COR-L47 (cell line): Measurements from ENCODE around the gene SND1.
"Not testable (repeated sequence)": the region's sequence is repeated elsewhere in the genome, so short reads cannot be mapped to it uniquely, and the experiment has no call there.

ENCODE experiments used
- DNase-seq: peaks from one replicate; lab custom pipeline; 2025; lab: John Stamatoyannopoulos, UW

SND1 gene

DNA sequence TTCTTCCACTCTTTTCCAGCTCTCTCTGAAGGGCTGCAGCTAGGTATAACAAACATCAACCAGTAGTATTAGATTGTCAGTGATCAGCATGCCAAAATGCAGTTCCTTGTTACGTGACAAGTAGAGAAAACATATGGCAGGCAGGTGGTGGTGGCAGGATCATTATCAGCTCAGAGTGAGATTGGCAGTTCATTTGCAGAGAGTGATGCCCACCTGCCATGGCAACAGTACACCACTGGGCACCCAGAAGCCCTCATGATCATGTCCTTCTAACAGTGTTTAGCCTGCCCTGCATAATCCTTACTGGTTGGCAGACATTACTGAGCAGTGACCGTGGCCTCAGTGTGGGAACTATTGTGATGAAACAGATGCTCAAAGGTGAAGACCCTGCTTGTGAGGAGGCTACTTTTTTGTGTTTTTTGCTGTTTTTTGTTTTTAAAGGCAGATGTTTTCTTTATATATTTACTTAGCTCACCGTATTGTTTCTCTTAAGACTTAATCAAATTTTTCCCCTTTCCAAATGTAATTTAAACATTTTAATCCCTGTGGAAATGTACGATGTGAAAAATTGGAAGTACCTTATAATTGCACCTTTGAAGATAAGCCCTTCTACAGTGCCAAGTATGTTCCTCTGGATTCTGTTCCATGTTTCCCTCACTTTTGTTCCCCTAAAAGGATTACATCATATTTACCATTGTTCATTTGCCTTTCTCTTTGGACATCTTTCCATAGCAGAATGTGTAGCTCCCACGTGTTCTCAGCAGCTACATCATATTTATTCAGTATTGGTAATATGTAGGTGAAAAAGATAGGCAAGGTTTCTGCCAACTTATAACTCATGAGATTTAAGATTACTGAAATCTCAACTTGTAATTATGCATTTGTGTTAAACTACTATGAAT, 179.6 kb downstream of the SND1 start:
- DNase-seq = no peak

DNA sequence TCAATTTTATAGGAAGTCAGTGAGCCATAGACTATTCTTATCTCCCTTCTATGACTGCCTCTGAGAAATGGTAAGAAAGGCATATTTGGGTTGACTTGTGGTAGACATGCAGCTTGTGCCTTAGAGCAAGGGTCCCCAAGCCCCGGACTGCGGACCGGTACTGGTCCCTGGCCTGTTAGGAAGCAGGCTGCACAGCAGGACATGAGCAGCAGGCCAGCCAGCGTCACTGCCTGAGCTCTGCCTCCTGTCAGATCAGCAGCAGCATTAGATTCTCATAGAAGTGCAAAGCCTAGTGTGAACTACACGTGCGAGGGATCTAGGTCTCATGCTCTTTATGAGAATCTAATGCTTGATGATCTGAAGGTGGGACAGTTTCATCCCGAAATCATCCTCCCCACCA, 180.6 kb downstream of the SND1 start:
- DNase-seq = no peak

DNA sequence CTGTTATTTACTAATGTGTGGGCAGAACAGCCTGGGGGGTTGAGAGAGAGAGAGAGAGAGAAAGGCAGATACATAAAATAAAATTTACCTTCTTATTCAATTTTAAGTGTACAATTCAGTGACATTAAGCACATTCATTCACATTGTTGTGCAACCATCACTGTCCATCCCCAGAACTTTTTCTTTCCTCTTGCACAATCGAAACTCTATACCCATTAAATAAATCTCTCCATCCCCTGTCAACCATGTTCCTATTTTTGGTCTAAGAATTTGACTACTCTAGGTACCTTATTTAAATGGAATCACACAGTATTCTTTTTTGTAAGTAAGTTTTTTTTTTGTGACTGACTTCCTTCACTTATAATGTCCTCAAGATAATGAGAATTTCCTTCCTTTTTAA, 181.6 kb downstream of the SND1 start:
- DNase-seq = no peak

DNA sequence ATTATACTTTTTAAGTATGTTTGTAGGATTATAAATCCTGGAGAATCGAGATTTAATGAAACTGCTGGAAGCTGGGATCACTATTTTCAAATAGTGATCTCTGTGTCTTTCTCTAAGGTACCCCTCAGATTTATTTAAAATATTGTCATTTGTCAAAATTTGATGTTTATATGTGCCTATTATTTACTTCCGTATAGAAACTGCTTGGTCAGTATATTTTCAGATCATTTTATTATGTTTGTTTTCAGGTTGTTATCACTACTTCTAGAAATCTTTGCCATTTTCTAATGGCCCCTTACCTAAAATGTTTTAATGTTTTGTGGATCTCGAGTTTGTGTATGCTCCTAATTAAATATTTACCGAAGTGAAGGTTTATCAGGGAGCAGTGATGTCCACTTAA, 183.7 kb downstream of the SND1 start:
- DNase-seq = no peak

DNA sequence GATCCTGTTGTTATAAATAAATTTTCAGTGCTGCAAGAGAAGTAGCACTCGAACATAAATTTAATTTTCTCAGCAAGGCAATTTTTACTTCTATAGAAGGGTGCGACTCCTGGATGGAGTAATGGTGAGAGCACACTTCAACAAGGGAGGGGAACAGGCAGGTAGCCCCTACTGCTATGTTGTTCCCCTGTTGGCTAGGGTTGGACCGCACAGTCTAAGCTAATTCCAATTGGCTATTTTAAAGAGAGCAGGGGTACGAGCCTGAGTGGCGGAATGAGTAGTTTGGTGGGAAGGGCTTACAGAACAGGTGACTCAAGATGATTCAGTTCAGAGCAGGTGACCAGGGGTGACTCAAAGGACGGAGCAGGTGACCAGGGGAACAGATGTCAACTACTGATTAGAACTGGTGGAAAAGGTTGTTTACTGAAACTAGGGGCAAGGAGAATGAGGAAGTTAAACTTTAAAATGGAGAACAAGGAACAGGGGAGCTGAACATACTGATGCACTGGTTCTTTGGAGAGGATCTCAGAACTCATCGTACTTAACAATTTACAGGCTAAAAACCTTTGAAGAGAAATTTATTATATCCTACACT, 185.9 kb downstream of the SND1 start:
- DNase-seq = not testable (repeated sequence)

DNA sequence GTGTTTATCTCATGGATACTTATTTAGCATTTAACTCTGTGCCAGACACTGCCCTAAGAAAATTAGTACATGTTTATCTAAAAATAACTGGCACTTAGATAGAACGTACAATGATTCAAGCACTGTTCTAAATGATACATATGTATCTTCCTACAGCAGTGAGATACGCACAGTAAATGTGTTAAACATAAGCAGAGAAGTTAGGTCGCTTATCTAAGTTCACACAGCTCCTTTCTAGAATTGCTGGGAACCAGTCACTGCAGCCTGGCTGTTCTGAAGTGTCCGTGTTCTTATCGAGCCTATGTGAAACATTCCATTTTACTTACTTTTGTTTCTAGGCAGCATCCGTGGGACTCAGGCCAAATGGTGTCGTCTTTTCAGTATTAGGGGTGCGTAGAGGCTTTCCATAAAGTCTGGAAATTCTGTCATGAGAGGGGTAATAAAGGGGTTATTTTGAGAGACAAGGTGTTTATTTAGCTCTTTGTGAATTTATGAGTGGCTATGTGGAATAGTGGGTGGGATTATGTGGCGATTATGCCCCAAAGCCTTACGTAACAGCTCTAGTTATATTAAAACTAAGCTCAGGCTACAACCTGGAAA, 186.9 kb downstream of the SND1 start:
- no peak for DNase-seq

DNA sequence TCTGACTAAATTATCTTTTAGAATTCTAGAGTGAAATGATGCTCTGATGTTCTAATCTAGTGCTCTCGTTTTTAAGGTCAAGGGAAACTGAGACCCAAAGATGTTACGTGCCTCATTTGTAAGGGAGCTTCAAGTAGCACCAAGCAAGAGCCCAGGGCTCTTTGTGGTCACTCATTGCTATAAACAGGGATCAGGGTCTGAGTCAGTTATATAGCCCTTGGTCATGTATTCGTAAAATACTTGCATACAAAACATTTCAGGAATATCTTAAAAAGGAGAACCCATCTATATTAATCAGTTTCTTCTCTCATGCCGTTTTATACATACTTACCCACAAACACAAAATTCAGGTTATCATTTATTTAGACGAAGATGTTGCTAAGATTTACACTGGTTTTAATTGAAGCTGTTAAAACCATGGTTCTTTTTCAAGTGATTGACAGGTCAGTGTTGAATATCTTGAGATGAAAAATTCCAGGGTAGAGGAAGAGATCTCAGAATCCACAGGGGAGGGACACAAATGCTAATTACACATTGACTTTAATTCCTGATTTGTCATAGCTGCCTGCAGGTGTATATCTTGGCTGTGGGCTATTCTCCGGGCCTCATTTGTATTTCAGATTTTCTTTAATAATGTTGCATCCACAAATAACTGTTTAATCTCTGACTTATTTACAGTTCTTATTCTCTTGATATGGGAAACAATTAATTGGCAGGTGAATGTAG, 188.4 kb downstream of the SND1 start:
- no peak for DNase-seq

DNA sequence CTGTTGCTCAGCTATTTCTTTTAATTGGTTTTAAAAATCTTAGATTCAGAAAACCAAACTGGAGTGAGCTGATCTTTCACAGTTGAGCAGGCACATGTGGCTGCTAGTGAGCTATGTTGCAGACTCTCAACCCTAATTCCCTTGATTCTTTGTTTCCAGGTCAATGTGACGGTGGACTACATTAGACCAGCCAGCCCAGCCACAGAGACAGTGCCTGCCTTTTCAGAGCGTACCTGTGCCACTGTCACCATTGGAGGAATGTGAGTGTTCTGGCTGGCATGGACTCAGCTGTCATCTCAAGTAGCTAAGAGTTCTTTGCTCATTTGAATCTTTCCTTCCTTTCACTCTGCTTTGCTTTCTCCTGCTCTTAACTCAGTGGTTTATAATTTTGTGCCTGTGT, 192.2 kb downstream of the SND1 start:
- DNase-seq = no peak

DNA sequence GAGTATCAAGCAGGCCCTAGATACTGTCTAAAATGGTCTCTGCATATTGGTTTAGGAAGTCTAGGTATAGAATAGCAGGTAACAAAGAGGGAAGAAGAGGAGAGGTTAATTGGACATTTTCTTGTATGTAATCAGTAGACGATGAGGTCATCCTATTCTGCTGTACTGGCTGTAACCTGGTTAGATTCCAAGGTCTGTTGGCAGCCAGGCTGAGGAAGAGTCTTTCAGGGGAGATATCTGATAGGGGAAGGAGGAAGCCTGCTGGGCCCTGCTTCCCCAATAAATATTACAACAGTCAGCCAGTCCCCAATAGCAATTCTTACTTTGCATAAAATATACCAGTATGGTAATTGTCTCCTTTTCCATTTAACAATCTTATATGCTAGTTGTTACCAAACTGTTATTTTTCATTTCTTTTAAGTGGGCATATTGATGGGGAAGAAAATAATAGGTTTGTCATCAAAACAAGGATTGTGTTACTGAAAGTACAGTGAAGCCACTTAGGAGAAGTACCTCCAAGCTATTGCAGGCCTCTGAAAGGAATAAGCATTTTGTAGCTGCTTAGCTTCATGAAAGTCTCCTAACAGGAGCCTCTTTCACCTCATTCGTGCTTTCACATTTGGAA, 192.8 kb downstream of the SND1 start:
- DNase-seq = peak; percentile 11

DNA sequence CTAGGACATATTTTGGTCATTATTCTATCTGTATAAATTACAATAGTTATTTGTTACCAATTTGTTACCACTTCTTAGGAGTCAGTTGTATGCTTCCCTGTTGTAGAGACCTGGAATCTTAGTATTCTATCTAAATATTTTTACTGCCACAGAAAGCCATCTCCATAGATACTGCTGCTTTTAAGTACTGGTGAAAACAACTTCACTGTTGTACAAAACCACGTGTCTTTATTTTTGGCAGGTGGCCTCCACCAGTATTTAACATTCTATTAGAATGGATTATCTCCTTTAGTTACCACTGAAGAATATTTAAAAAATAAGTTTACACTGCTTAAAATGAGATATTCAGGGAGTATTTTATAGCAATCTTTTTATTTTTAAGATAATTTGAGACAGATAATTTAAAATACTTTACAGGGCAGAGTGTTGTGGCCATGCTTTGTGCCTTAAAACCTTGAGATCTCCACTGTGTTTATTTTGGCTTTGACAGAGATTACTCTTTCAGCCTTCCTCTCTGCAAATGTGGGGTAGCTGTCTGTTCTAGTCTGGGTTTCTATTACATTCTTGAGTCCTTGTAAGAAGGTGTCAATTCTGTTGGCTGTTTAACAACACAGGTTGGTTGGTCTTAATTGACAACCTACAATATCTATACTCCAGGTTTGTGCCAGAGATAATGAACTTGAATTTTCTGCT, 193.7 kb downstream of the SND1 start:
- DNase-seq = no peak

DNA sequence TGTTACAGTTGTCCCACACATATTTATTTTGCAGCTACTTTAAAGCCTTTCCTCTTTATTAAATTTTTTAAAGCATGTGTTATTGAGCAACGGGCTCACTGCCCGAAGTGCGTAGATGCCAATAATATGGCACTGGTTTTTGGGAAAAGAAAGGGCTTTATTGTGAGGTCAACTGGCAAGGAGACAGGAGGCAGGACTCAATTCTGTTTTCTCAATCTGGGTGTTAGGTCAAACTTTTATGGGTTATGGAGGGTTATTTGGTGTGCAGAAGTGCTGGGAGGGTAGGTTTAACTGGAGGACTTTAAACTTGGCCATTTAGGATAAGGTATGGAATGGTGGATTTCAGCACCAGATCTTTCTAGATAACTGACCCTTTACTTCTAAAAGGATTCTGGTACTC, 195.6 kb downstream of the SND1 start:
- no peak for DNase-seq

DNA sequence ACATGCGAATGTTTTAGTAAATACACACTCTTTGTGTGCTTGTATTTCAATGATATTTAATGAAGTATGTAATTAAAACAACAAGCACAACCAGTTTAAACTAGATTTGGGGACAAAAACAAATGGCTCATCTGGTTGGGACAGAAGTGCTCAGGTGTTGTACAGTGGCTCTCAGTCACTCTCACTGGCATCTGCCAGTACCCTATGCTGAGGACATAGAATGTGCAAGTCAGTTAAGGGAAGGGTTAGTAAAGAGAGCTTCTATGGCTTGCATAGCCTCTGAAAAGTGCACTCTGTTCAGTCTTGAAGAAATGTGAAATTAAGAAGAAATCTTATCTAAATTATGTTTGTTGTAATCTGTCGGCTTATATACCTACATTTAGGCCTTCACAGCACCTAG, 196.2 kb downstream of the SND1 start:
- DNase-seq = peak; percentile 14

DNA sequence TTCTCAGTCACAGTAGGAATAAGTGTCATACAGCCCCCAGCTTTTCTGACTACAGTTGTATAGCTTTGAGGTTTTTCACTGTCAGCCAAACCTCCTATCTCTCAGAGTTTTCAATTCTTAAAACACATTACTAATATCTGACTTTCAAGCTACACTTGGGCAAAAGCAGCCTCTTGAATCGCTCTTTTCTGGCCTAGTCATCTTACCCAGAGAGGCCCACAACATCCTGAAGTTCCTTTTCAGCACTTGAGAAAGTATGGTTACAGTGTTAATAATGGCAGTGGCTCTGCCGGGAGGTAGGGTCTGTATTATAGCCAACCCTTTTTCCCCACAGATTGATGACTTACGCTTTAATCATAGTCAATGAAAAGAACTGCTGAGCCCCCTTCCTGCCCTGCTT, 198.2 kb downstream of the SND1 start:
- DNase-seq = no peak

DNA sequence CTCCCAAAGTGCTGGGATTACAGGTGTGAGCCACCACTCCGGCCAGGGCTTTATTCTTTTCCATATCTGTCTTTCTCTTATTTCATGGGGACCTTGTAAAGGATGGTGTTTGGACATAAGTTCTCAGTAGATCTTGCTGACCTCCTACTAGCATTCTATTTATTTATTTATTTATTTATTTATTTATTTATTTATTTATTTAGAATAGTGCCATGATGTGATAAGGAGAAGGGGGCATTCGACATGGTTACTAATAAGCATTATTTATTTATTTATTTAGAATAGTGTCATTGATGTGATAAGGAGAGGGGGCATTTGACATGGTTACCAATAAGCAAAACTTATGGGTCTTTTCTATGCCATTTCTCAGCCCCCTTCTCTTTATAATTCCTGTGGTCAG, 202.4 kb downstream of the SND1 start:
- no peak for DNase-seq

DNA sequence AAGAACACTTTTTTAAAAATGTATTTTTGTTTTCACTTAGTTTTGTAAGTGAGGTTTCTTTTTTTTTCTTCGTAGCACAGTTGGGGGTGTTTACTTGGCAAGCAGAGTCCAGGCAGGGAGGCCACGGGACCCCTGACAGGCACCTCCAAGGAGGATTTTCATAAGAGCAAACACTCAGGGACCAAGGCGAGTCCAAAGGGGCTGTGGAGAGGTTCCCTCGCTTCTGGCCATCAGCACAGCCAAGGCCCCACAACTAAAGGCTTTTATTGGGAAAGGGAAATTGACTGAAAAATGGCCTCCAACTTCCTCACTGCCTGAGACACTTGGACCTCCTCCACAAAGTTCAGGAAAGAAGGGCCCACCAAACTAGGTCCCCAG, 205.5 kb downstream of the SND1 start:
- DNase-seq = no peak

DNA sequence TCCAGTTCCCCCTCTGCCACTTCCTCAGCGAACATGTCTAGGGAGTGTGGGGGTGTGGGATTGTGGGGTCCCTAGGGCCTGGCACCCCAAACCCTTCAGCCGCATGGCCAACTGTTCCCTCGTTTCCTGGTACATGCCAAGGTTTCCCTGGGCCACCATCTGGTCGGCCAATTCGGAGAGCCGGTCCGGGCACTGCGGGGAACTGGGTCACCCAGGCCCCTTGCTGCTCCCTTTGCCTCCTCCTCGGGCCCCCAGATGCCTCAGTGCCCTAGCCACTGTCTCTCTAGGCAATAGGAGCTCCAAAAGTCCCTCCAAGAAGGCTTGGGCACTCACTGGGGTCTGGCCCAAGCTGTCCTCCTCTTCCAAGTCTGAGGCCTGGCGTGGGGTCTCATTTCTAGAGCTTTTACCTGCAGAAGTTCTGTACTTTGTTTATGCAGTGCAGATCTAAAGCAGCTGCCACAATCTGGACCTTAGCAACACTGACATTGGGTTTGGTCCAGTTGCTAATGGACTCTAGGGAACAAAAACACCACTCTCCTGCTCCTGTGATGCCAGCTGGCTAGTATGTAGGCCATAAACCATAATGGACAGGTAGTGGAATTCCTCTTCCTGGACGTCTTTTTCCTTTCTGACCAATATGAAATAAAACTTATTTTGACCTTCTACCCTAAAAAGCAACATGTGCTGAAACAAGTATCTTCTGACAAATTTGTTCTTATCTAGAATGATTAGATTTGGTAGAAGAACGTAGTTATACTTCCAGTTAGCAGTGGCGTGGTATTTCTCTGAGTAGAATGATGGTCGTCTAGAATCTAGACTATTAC, 206.3 kb downstream of the SND1 start:
- no peak for DNase-seq

DNA sequence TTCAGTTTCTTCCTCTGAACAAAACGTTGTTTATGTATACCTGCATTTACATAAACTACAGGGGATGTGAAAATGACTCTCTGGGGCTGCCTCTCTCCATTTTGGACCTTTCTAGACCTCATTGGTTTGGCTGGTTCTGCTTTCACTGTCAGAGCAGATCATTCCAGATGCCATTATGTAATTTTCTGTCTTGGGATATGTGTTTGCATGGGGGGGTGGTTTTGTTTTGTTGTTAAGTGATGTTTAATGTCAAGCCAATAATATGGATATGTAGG, 206.9 kb downstream of the SND1 start:
- no peak for DNase-seq

DNA sequence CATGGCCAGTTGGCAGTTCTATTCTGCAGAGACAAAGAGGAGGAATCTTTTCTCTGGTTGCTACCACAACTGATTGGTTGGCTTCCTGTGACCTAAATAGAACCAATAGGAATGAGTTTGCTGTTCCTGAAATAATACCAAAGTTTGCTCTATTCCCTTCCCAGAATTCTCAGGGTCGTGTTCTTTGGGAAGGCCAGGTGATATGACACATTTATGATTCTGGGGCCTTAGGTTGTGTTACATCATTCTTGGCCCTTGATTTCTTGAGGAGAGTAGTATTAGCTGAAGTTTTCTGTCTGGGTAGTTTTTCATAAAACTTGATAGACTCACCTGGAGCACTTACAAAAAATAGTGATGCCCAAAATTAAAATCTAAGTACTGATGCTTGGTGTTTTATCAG, 207.3 kb downstream of the SND1 start:
- no peak for DNase-seq

DNA sequence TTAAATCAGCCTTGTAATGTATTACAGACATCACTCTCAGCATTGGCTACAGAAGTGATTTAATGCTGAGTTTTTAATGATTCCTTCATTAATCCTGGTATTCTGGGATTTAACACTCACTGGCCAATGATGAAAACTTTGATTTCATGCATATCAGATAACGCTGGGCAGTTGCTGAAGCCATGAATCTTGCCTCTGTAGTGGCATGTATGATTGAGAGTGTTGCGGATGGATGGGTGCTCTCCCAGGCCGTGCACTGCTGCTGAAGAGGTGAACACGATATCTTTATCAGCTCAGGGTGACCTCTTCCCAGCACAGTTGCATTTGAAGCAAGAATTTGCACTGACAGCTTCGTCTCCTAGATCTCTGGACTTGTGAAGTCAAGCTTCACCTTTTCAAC, 210.5 kb downstream of the SND1 start:
- DNase-seq = no peak

DNA sequence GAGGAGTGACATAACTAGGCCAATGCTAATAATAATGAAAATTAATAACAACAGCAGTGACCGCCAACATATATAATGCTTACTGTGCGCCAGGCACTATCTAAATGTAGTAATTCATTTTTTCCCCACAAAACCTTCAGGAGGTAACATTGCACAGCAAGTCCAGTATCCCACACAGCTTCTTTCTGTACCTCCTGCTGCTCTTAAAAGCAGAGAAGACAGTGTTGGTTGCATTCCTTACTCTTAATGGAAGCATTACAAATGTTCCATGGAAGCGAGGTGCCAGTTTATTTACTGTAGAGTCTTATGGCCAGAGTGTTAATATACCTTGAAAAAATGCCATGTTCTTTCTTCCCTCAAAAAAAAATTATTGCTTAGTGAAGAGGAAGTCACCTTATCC, 211.1 kb downstream of the SND1 start:
- no peak for DNase-seq

DNA sequence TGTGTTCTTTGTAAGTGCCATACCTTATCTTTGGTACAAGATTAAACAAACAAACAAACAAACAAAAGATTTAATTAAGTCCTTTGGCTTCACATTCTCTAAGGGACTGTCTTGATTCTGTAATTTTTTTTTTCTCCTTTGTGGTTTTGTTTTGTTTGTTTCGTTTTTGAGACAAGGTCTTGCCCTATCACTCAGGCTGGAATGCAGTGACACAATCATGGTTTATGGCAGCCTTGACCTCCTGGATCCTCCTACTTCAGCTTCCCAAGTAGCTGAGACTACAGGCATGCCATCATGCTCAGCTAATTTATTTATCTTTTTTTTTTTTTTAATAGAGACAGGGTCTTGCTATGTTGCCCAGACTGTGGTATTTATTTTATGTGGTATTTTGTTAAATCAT, 213.5 kb downstream of the SND1 start:
- DNase-seq = no peak
